ENCODE results near the gene CORO2A. TPM values are rescaled to one million over a fixed set of nuclear protein-coding genes. Genes with fewer than 3 reads are reported as not detected.

CORO2A gene
- total and polyA plus RNA-seq, 8 donors: 8.1 to 20.4 (median 9.3) TPM

DNA sequence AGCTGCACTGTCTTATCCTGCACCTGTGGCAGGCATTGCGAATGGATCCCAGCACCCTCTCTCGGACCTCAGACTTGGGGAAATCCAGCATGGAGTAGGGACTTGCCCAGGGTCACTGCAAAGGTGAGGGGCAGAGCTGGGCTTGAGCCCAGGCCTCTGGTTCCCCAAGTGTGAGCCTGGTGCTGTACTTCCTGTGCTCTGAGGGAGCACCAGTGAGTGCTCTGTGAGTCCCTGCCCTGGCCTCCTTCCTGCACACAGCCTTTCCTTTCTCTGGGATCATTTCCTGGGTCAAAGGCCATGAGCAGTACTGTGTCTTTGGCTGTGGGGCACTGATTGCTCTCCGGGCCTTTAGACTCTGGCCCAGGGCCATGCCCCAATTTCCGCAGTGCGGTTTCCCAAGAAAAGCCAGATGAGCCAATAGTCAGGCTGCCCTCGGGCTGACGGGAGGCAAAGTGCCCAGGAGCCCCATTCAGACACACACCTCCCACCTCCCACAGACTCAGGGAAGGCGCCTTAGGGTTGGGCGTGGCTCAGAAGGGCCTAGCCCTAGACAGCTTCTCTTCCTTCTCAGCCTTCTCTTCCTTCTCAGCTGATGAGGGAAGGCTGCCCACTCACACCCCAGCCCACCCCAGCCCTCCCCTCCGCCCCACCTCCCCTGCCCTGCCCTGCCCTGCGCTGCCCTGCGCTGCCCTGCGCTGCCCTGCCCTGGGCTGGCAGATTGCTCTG lies 50.1 kb downstream of the CORO2A start:
- peak; percentile 85 for ATAC-seq

DNA sequence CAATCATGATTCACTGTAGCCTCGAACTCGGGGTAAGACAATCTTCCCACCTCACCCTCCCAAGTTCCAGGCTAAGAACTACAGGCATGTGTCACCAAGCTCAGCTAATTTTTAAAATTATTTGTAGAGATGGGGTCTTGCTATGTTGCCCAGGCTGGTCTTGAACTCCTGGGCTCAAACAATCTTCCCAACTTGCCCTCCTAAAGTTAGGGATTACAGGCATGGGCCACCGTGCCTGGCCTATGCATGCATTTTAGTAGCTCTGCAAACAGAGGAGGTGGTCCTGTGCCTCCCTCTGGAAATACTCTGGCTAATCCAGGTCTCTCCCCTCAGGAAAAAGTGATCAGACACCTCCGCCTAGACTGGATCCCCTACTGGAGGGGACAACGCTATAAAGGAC lies 51.9 kb downstream of the CORO2A start:
- Histone ChIP-seq H3K9me3 (no peaks in the 10 kb centered on the region), H3K36me3 (peaks cover 0 to under 1% of the 10 kb centered on the region in 2 donors), H3K4me3 (no peak overlapping the region), H3K27me3 (no peaks in the 10 kb centered on the region), H3K27ac (no peak overlapping the region), H3K4me1 (peaks cover 7 to 31% of the 10 kb centered on the region in 2 donors)
- DNase-seq (no peak), ATAC-seq (no peak)
- TF ChIP-seq, protein P1, sequence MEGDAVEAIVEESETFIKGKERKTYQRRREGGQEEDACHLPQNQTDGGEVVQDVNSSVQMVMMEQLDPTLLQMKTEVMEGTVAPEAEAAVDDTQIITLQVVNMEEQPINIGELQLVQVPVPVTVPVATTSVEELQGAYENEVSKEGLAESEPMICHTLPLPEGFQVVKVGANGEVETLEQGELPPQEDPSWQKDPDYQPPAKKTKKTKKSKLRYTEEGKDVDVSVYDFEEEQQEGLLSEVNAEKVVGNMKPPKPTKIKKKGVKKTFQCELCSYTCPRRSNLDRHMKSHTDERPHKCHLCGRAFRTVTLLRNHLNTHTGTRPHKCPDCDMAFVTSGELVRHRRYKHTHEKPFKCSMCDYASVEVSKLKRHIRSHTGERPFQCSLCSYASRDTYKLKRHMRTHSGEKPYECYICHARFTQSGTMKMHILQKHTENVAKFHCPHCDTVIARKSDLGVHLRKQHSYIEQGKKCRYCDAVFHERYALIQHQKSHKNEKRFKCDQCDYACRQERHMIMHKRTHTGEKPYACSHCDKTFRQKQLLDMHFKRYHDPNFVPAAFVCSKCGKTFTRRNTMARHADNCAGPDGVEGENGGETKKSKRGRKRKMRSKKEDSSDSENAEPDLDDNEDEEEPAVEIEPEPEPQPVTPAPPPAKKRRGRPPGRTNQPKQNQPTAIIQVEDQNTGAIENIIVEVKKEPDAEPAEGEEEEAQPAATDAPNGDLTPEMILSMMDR (IDR thresholded peaks at IDR 0.05): no peak
- intact Hi-C loops (cut with DNase I): no loop called here

More for the DNA sequence above, 50.1 kb downstream of the CORO2A start:
- Histone ChIP-seq H3K27ac (peak overlapping the region; percentile 79 to 80), H3K4me3 (no peak overlapping the region), H3K27me3 (no peaks in the 10 kb centered on the region), H3K4me1 (peaks cover 7 to 48% of the 10 kb centered on the region in 2 donors), H3K9me3 (no peaks in the 10 kb centered on the region), H3K36me3 (no peaks in the 10 kb centered on the region)
- intact Hi-C loops (cut with DNase I): no loop called here
- TF ChIP-seq, protein P1 (IDR thresholded peaks at IDR 0.05): no peak
- DNase-seq: peak in 3 of 4 donors; percentile 70 to 90 (median 90)

DNA sequence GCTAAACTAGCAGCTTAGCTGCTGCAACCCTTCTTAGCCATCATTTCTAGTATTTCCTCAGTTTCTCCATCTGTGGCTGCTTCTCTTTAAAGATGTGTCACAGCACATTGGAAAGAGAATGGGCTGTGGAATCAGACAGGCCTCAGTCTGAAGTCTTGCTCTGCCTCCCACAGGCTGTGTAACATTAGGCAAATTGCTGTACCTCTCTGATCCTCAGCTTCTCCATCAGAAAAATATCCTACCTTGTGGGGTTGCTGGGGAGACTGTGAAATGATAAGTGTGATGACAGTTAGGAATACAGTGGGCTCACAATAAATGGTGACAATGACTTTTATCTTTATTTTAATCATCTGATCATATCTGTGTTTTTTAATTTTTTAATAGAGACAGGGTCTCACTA lies 55.9 kb downstream of the CORO2A start:
- DNase-seq (no peak), ATAC-seq (no peak)
- no peak overlapping the region for H3K4me3 ChIP-seq
- H3K9me3 ChIP-seq: no peaks in the 10 kb centered on the region
- TF ChIP-seq, protein P1 (IDR thresholded peaks at IDR 0.05): no peak
- H3K27me3 ChIP-seq: no peaks in the 10 kb centered on the region
- H3K4me1 ChIP-seq: peaks cover 3 to 7% of the 10 kb centered on the region in 2 donors
- H3K36me3 ChIP-seq: peaks cover 0 to 35% of the 10 kb centered on the region in 2 donors
- intact Hi-C loops (cut with DNase I): no loop called here
- no peak overlapping the region for H3K27ac ChIP-seq

DNA sequence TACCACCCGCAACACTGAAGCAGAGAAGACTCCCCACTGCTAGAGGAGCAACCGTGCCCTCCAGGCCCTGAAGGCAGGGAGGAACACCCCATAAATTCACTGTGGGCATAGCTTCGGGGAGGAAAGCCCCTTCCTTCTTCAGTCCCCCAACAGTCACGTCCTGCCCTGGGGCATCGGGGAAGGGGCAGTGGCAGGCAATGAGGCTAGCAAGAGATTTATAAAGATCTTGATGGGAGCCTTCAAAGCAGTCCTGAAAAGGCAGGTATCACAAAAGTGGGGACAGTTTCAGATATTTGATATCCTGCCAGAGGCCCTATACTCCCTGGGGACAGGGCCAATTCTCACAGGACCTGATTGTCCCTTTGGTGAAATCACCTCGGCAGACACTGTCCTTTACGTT lies 56.5 kb downstream of the CORO2A start:
- peaks cover 0 to 40% of the 10 kb centered on the region in 2 donors for H3K36me3 ChIP-seq
- DNase-seq (no peak), ATAC-seq (no peak)
- H3K4me3 ChIP-seq: no peak overlapping the region
- intact Hi-C loops (cut with DNase I): no loop called here
- TF ChIP-seq, protein P1 (IDR thresholded peaks at IDR 0.05): no peak
- peaks cover 3 to 7% of the 10 kb centered on the region in 2 donors for H3K4me1 ChIP-seq
- H3K27ac ChIP-seq: no peak overlapping the region
- H3K27me3 ChIP-seq: no peaks in the 10 kb centered on the region
- no peaks in the 10 kb centered on the region for H3K9me3 ChIP-seq

DNA sequence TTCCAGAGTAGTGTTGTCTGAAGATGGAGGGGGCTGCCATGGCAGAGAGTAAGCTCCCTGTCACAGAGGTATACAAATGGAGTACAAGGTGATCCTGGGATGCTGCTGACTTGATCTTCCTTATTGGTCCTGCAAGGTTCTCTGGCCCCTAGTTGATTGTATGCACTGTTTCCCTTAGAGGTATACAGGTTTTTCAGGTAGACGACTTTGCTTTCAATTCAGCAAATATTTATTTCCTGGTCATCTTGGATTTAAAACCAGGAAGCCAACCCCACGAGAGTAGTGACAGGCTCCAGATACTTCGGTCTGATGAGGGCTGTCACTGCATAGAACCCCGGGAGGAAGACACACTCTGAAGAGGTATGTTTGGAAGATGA lies 56.9 kb downstream of the CORO2A start:
- Histone ChIP-seq H3K4me1 (peaks cover 3 to 7% of the 10 kb centered on the region in 2 donors), H3K36me3 (peaks cover 0 to 44% of the 10 kb centered on the region in 2 donors), H3K27me3 (no peaks in the 10 kb centered on the region), H3K27ac (no peak overlapping the region), H3K9me3 (no peaks in the 10 kb centered on the region), H3K4me3 (no peak overlapping the region)
- DNase-seq: no peak
- intact Hi-C loops (cut with DNase I): no loop called here
- ATAC-seq: no peak
- TF ChIP-seq, protein P1 (IDR thresholded peaks at IDR 0.05): no peak
